ENCODE data around the gene RAD51B. TPM values are rescaled to one million over a fixed set of nuclear protein-coding genes. Genes with fewer than 3 reads are reported as not detected.

RAD51B gene
- total RNA-seq, 1 donor from 2014 or later, result 28.5 TPM

GRCh38 chr14:68482018-68482417 lies 662.4 kb downstream of the RAD51B start:
- TF ChIP-seq CTCF (IDR thresholded peaks at IDR 0.05) (no peak), POLR2AphosphoS5 (IDR thresholded peaks at IDR 0.05; ENCODE audit: insufficient read depth in 1 of 2, low read depth in 1 of 2) (no peak)
- Histone ChIP-seq H3K27me3 (no peaks in the 10 kb centered on the region), H3K27ac (peak overlapping the region; percentile 58), H3K4me1 (peaks cover 20% of the 10 kb centered on the region), H3K4me3 (no peak overlapping the region), H3K36me3 (no peaks in the 10 kb centered on the region), H3K9me3 (no peaks in the 10 kb centered on the region)
- no peak for DNase-seq (ENCODE audit: extremely low spot score in 2 of 2)
- intact Hi-C loops (cut with DNase I), result no loop called here

- Histone ChIP-seq H3K4me1 (peaks cover 16% of the 10 kb centered on the region), H3K27ac (peak overlapping the region; percentile 58), H3K27me3 (no peaks in the 10 kb centered on the region), H3K9me3 (no peaks in the 10 kb centered on the region), H3K4me3 (no peak overlapping the region), H3K36me3 (no peaks in the 10 kb centered on the region)
- TF ChIP-seq POLR2A (IDR thresholded peaks at IDR 0.05), result no peak
- no peak for TF ChIP-seq CTCF (IDR thresholded peaks at IDR 0.05)
- TF ChIP-seq POLR2AphosphoS5 (IDR thresholded peaks at IDR 0.05; ENCODE audit: insufficient read depth in 1 of 2, low read depth in 1 of 2), result no peak
- no peak for DNase-seq (ENCODE audit: extremely low spot score in 2 of 2)
- intact Hi-C loops (cut with DNase I), result no loop called here
Observed at GRCh38 chr14:68482772-68483395, 663.3 kb downstream of the RAD51B start.

- Histone ChIP-seq H3K4me1 (peaks cover 16% of the 10 kb centered on the region), H3K9me3 (no peaks in the 10 kb centered on the region), H3K27ac (no peak overlapping the region), H3K4me3 (no peak overlapping the region), H3K27me3 (no peaks in the 10 kb centered on the region), H3K36me3 (no peaks in the 10 kb centered on the region)
- no peak for DNase-seq (ENCODE audit: extremely low spot score in 2 of 2)
- intact Hi-C loops (cut with DNase I), result no loop called here
- TF ChIP-seq POLR2A (IDR thresholded peaks at IDR 0.05) (no peak), CTCF (IDR thresholded peaks at IDR 0.05) (no peak), POLR2AphosphoS5 (IDR thresholded peaks at IDR 0.05; ENCODE audit: insufficient read depth in 1 of 2, low read depth in 1 of 2) (no peak)
Observed at GRCh38 chr14:68486033-68486732, 666.6 kb downstream of the RAD51B start.

GRCh38 chr14:68486809-68487208 lies 667.2 kb downstream of the RAD51B start:
- intact Hi-C loops (cut with DNase I), result no loop called here
- Histone ChIP-seq H3K4me1 (peaks cover 16% of the 10 kb centered on the region), H3K9me3 (no peaks in the 10 kb centered on the region), H3K4me3 (no peak overlapping the region), H3K27ac (no peak overlapping the region), H3K27me3 (no peaks in the 10 kb centered on the region), H3K36me3 (no peaks in the 10 kb centered on the region)
- DNase-seq (ENCODE audit: extremely low spot score in 2 of 2), result no peak
- no peak for TF ChIP-seq POLR2AphosphoS5 (IDR thresholded peaks at IDR 0.05; ENCODE audit: insufficient read depth in 1 of 2, low read depth in 1 of 2)
- no peak for TF ChIP-seq POLR2A (IDR thresholded peaks at IDR 0.05)
- TF ChIP-seq CTCF (IDR thresholded peaks at IDR 0.05), result no peak

Data from vagina (tissue), 2 donors.